B cell (primary cell): ENCODE measurements around the gene BST1. TPM values are rescaled to one million over a fixed set of nuclear protein-coding genes. Genes with fewer than 3 reads are reported as not detected.

ENCODE experiments used
- ATAC-seq: fragments of 200-7000 bp; cut with Tn5 transposase; one replicate; pipeline ENCODE4 v1.10.0; 2021; ENCODE audit warnings: low read depth, mild to moderate bottlenecking, moderate number of reproducible peaks, moderate library complexity
- CTCF ChIA-PET: fragments of 350-600 bp; sonication (Branson Sonifier 250); formaldehyde crosslinking; loops from one replicate; lab custom pipeline; 2021; ENCODE audit warnings: antibody characterized with exemption, inconsistent platforms; lab: Charles Lee
- POLR2A ChIA-PET: fragments of 350-600 bp; sonication (Branson Sonifier 250); formaldehyde crosslinking; loops from one replicate; lab custom pipeline; 2021; ENCODE audit warnings: antibody characterized with exemption; lab: Charles Lee
- DNase-seq: peaks from one replicate; pipeline ENCODE4 v3.0.0; 2013
- H2AFZ ChIP-seq: 2 replicates; pipeline ENCODE4 v1.6.1; 2012; ENCODE audit warnings: mild to moderate bottlenecking, low read depth, low read length; ENCODE audit not compliant: insufficient read depth, poor library complexity, severe bottlenecking
- H3K27ac ChIP-seq, 2 donors: 1 replicate in 1 of 2; 2 replicates in 1 of 2; pipeline ENCODE4 v1.5.1; 2012 to 2013; ENCODE audit warnings: low read length in 2 of 2, mild to moderate bottlenecking in 2 of 2, moderate library complexity in 1 of 2
- H3K27me3 ChIP-seq, 4 experiments: fragments of 200-600 bp in 1 of 4; sonication (generic) in 1 of 4; replicated peaks in 1 of 4; 1 replicate in 2 of 4; 2 replicates in 2 of 4; pipeline versions ENCODE4 v1.6.1 to v1.7.0; 2013 to 2016; ENCODE audit warnings: low read length in 3 of 4, mild to moderate bottlenecking in 2 of 4, mixed read lengths in 1 of 4, moderate library complexity in 1 of 4; ENCODE audit not compliant: insufficient read depth in 4 of 4, control insufficient read depth in 3 of 4; ENCODE audit errors: control extremely low read depth in 1 of 4
- H3K36me3 ChIP-seq, 2 experiments: replicated peaks in 1 of 2; 1 replicate in 1 of 2; 2 replicates in 1 of 2; pipeline versions ENCODE4 v1.6.1 to v1.7.1; 2013; ENCODE audit warnings: low read length in 1 of 2; ENCODE audit not compliant: insufficient read depth in 2 of 2, control insufficient read depth in 1 of 2; ENCODE audit errors: control extremely low read depth in 1 of 2, extremely low read depth in 1 of 2
- H3K4me1 ChIP-seq, 2 donors: fragments of 200-600 bp in 1 of 2; sonication (generic) in 1 of 2; 1 replicate in 1 of 2; 2 replicates in 1 of 2; pipeline versions ENCODE4 v1.5.1 to v1.6.1; 2013 to 2017; ENCODE audit warnings: low read length in 2 of 2; ENCODE audit not compliant: control insufficient read depth in 2 of 2, insufficient read depth in 2 of 2
- H3K4me2 ChIP-seq: replicated peaks from 2 replicates; pipeline ENCODE3; 2012; ENCODE audit warnings: mild to moderate bottlenecking, low read depth, low read length; ENCODE audit not compliant: poor library complexity, severe bottlenecking
- H3K4me3 ChIP-seq, 5 experiments: fragments of 200-600 bp in 1 of 5; sonication (generic) in 1 of 5; 1 replicate in 3 of 5; 2 replicates in 2 of 5; pipeline versions ENCODE4 v1.5.1 to v1.7.0; 2011 to 2016; ENCODE audit warnings: low read length in 4 of 5, mild to moderate bottlenecking in 4 of 5, low read depth in 2 of 5, control low read depth in 1 of 5, moderate library complexity in 1 of 5; ENCODE audit not compliant: insufficient read depth in 1 of 5; ENCODE audit errors: control extremely low read depth in 1 of 5, extremely low read depth in 1 of 5
- H3K79me2 ChIP-seq: fragments of 200-600 bp; sonication (generic); one replicate; pipeline ENCODE4 v1.6.0; 2016; ENCODE audit warnings: low read length; ENCODE audit not compliant: control insufficient read depth, insufficient read depth
- H3K9ac ChIP-seq: fragments of 200-600 bp; sonication (generic); 2 replicates; pipeline ENCODE4 v1.6.1; 2017; ENCODE audit warnings: mild to moderate bottlenecking, low read length, moderate library complexity
- H3K9me3 ChIP-seq, 3 donors: one replicate each; pipeline versions ENCODE4 v1.6.1 to v1.7.1; 2013; ENCODE audit warnings: low read length in 2 of 3; ENCODE audit not compliant: control insufficient read depth in 2 of 3, insufficient read depth in 1 of 3; ENCODE audit errors: control extremely low read depth in 1 of 3
- H4K20me1 ChIP-seq: 2 replicates; pipeline ENCODE4 v1.6.0; 2012; ENCODE audit warnings: mild to moderate bottlenecking, low read length; ENCODE audit not compliant: insufficient read depth, control insufficient read depth, poor library complexity, severe bottlenecking
- H3K27ac Mint-ChIP-seq: one replicate; pipeline ENCODE4 v1.8.0; 2021; ENCODE audit warnings: mixed read lengths
- H3K27me3 Mint-ChIP-seq: one replicate; pipeline ENCODE4 v1.8.0; 2021; ENCODE audit warnings: mixed read lengths
- H3K4me1 Mint-ChIP-seq: one replicate; pipeline ENCODE4 v1.8.0; 2021; ENCODE audit warnings: mixed read lengths
- H3K4me3 Mint-ChIP-seq: one replicate; pipeline ENCODE4 v1.8.0; 2021; ENCODE audit warnings: mixed read lengths
- H3K9me3 Mint-ChIP-seq: one replicate; pipeline ENCODE4 v1.8.0; 2022; ENCODE audit warnings: mixed read lengths; ENCODE audit not compliant: insufficient read depth
- EZH2 ChIP-seq: IDR thresholded peaks from 2 replicates; pipeline ENCODE4 v1.6.1; 2012; ENCODE audit warnings: borderline replicate concordance, low read depth, mild to moderate bottlenecking, moderate library complexity, low read length; ENCODE audit not compliant: insufficient read depth, poor library complexity, severe bottlenecking
- WGBS: methylation state at CpG from one replicate; pipeline ENCODE4 v1.1.5; 2013; ENCODE audit warnings: missing lambda C conversion rate; ENCODE audit not compliant: insufficient coverage; 5-methylcytosine and 5-hydroxymethylcytosine counted together
- intact Hi-C: fragments of 100-400 bp; cut with micrococcal nuclease; formaldehyde crosslinking; loops from one replicate; pipeline ENCODE4 v1.10.0; 2022
- polyA plus RNA-seq: library from polyadenylated mRNA; depleted of rRNA; stranded (reverse); fragments of >200 nt; gene quantifications from 2 replicates; pipeline ENCODE4 v1.2.3, GENCODE V29; 2012
- total RNA-seq, 2 donors: library from RNA; stranded (reverse); fragments of 120-200 nt in 1 of 2; gene quantifications; 1 replicate in 1 of 2; 2 replicates in 1 of 2; pipeline versions ENCODE4 v1.2.3 to v1.2.4, GENCODE V29; 2013 to 2022
- TF ChIP-seq, protein P1 (sequence below): fragments of 200-600 bp; IDR thresholded peaks from one replicate; pipeline ENCODE4 v1.8.0; 2022; ENCODE audit warnings: antibody characterized with exemption, mild to moderate bottlenecking

BST1 gene
- total and polyA plus RNA-seq, 2 donors (not counting 1 experiment from before 2014, with no cell fraction given): 0.32 to 1.00 TPM

DNA sequence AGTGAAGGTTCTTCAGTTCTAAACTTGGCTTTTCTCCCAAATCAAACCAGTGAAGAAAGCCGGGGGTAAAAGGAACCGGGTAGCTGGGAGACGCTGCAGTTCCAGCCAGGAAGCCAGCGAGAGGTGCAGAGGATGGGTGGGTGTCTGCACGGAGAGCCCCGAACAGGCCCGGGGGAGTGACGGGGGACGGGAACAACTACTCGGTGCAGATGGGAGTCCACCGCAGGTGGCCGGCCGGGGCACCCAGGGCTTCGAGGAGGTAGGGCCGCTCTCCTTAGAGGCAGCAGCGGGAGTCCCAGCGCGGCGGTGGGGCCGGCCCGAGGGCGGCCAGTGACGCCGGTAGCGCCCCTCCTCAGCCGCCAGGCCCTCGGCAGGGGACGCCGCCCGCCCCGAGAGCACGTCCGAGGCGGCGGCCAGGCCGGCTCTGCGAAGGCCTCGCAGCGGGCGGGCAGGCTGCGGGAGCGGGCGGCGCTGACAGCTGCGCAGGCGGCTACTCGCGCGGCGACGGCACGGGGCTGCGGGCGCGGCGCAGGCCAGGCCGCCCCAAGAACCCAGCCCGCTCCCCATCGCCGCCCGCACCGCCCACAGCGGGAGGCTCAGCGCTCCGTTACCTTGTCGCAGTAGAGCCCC, 48.2 kb upstream of the BST1 start:
- under 1% methylated on average over 65 of the region's 66 CpGs for WGBS
- no peaks in the 10 kb centered on the region for H3K27me3 Mint-ChIP-seq
- no peaks in the 10 kb centered on the region for H3K9me3 ChIP-seq
- H3K27ac Mint-ChIP-seq: peak overlapping the region; percentile 99
- CTCF ChIA-PET: interaction anchor here (0.8 to 2.2 kb wide), 4 partner anchors 11 to 27 kb away, joined by 3 to 9 read pairs (median 4); partner anchors contain the start of gene FAM200B
- peak overlapping the region; percentile 97 for H3K4me3 Mint-ChIP-seq
- peaks cover 37% of the 10 kb centered on the region for H4K20me1 ChIP-seq
- H3K36me3 ChIP-seq: no peaks in the 10 kb centered on the region
- DNase-seq (no peak), ATAC-seq (peak; percentile 67)
- H3K4me1 ChIP-seq: peaks cover 31 to 45% of the 10 kb centered on the region in 2 donors
- H3K79me2 ChIP-seq: peaks cover 57% of the 10 kb centered on the region
- H3K27ac ChIP-seq: peak overlapping the region; percentile 64 to 97
- POLR2A ChIA-PET: interaction anchor here (2.3 kb wide), 1 partner anchor 27 kb away, joined by 8 read pairs; the partner anchor contains the start of gene FAM200B
- H3K9ac ChIP-seq: peak overlapping the region; percentile 95
- no peaks in the 10 kb centered on the region for H3K9me3 Mint-ChIP-seq
- H3K4me3 ChIP-seq: peak overlapping the region; percentile 74 to 87 (median 85)
- H3K4me1 Mint-ChIP-seq: peaks cover 48% of the 10 kb centered on the region
- no peaks in the 10 kb centered on the region for H3K27me3 ChIP-seq
- TF ChIP-seq EZH2: no peak
- TF ChIP-seq, protein P1, sequence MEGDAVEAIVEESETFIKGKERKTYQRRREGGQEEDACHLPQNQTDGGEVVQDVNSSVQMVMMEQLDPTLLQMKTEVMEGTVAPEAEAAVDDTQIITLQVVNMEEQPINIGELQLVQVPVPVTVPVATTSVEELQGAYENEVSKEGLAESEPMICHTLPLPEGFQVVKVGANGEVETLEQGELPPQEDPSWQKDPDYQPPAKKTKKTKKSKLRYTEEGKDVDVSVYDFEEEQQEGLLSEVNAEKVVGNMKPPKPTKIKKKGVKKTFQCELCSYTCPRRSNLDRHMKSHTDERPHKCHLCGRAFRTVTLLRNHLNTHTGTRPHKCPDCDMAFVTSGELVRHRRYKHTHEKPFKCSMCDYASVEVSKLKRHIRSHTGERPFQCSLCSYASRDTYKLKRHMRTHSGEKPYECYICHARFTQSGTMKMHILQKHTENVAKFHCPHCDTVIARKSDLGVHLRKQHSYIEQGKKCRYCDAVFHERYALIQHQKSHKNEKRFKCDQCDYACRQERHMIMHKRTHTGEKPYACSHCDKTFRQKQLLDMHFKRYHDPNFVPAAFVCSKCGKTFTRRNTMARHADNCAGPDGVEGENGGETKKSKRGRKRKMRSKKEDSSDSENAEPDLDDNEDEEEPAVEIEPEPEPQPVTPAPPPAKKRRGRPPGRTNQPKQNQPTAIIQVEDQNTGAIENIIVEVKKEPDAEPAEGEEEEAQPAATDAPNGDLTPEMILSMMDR: no peak
- intact Hi-C loops: loop anchor here (1.0 to 10.0 kb wide), 8 partner anchors 27 to 652 kb away; partner anchors contain the start of genes CD38, CPEB2, FAM200B and TAPT1
- H2AFZ ChIP-seq: peak overlapping the region; percentile 100
- H3K4me2 ChIP-seq: peak overlapping the region; percentile 87
